ENCODE data around the gene PLEKHG4B.

PLEKHG4B gene

DNA sequence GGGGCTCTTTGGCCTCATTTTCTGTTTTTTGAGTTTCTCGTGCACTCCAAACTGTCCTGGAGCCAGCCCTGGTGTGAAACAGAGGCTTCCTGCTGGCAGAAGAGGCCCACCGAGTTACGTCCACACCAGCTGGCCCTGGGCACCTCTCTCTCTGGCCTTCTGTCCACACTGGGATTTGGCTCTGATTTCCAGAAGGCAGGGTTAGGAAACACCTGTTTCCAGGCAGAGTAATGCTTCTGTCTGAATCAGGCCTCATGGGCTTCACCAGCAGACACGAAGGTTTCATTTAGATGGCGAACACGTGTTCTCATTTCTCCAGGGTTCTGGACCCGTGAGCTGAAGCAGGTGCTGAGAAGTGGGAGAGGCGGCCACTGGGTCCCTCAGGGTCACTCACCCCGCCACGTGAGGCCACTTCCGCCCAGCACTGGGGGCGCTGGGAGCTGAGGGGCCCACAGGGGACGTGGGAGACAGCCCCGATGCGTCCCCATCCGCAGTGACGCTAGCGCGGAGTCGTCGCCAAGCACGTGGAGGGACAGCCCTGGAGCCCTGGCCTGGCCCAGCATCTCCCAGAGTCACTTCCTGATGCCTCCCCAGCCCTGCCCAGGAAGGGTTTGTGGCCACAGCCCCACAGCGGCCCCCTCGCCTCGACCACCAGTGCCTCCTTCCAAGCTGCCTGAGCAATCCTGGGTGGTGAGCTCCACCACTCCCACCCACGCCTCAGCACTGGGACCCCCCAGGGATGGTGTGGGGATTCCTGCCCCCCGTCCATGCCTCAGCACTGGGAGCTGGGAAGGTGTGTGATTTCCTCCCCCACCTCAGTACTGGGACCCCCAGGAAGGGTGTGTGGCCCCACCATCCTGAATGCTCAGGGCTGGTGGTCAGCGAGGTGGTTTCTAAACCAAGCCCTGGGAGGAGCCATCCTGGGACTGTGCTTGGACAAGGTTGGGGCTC, 94.4 kb downstream of the PLEKHG4B start:
- Histone ChIP-seq H3K27ac (ENCODE audit: insufficient read depth, low read depth, low read length, poor library complexity, severe bottlenecking) (no peak overlapping the region), H3K27me3 (ENCODE audit: control insufficient read depth, insufficient read depth, low read length, poor library complexity, severe bottlenecking) (no peaks in the 10 kb centered on the region), H3K4me3 (ENCODE audit: insufficient read depth, low read depth, low read length) (no peak overlapping the region), H3K9me3 (ENCODE audit: control insufficient read depth, low read length) (no peaks in the 10 kb centered on the region), H3K36me3 (ENCODE audit: control insufficient read depth, insufficient read depth, low read length) (peaks cover 29% of the 10 kb centered on the region), H3K4me1 (ENCODE audit: control insufficient read depth, insufficient read depth, low read length) (peaks cover 15% of the 10 kb centered on the region)
- WGBS, 2 experiments = 93% methylated on average over 28 of the region's 28 CpGs

DNA sequence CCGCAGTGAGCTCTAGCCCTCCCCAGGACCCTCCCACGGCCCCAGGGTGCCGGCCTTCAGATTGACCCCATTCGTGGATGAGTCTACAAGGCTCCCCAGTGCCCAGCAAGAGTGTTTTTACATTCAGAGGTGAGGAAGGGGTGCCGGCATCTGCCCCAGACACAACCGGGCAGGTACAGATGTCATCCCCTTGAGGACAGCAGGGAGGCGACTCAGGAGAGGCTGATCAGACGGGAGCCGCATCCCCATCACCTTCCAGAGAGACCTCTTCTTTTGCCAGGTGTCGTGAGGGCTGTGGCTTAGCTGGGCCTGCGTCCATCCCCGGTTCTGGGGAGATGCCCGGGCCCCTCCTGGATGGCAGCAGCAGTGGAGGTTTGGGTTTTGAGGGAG, 95.1 kb downstream of the PLEKHG4B start:
- no peaks in the 10 kb centered on the region for H3K27me3 ChIP-seq (ENCODE audit: control insufficient read depth, insufficient read depth, low read length, poor library complexity, severe bottlenecking)
- no peaks in the 10 kb centered on the region for H3K9me3 ChIP-seq (ENCODE audit: control insufficient read depth, low read length)
- 89 to 90% methylated on average over 13 of the region's 13 CpGs for WGBS, 2 experiments
- H3K4me3 ChIP-seq (ENCODE audit: insufficient read depth, low read depth, low read length) = no peak overlapping the region
- H3K4me1 ChIP-seq (ENCODE audit: control insufficient read depth, insufficient read depth, low read length) = peaks cover 15% of the 10 kb centered on the region
- H3K36me3 ChIP-seq (ENCODE audit: control insufficient read depth, insufficient read depth, low read length) = peaks cover 25% of the 10 kb centered on the region
- H3K27ac ChIP-seq (ENCODE audit: insufficient read depth, low read depth, low read length, poor library complexity, severe bottlenecking) = no peak overlapping the region

DNA sequence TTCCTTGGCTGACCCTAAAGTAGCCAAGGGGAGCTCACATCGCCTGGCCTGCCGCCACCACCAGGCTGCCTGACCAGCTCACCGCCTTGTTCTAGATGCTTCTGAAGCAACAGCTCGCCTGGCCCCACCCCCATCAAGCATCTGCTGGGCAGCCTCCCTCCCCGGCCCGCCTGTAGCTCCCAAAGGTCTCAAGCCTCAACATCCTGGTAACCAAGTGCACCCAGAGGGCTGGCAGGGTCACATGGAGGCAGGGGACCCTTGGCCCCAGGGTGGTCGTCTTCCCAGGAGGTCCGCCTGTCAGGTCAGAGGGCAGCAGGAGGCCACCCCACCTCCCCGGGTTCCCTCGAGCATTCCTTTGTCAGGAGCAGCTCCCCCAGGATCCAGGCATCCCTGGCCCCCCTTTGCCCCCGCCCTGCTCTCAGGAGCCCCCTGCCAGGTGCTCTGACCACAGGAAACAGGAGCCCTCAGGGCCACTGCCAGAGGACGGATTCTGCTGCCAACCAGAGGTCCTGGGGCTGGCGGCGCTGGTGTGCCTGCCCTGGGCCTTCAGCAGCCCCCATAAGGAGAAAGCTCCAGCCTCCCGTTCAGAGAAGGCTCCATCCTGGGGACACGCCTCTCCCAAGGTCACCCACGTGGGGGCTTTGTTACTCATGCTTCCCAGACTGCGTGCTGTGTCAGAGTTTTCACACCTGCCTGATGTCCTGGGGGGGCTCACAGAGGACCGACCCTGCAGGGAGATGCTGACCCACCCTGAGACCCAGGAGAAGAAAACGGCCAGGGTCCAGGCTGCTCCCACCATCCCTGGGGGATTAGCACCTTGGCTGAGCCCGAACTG, 95.9 kb downstream of the PLEKHG4B start:
- H3K36me3 ChIP-seq (ENCODE audit: control insufficient read depth, insufficient read depth, low read length) = peaks cover 17% of the 10 kb centered on the region
- no peaks in the 10 kb centered on the region for H3K27me3 ChIP-seq (ENCODE audit: control insufficient read depth, insufficient read depth, low read length, poor library complexity, severe bottlenecking)
- 74 to 76% methylated on average over 21 of the region's 21 CpGs for WGBS, 2 experiments
- no peaks in the 10 kb centered on the region for H3K9me3 ChIP-seq (ENCODE audit: control insufficient read depth, low read length)
- no peak overlapping the region for H3K4me3 ChIP-seq (ENCODE audit: insufficient read depth, low read depth, low read length)
- H3K4me1 ChIP-seq (ENCODE audit: control insufficient read depth, insufficient read depth, low read length) = peaks cover 15% of the 10 kb centered on the region
- no peak overlapping the region for H3K27ac ChIP-seq (ENCODE audit: insufficient read depth, low read depth, low read length, poor library complexity, severe bottlenecking)

DNA sequence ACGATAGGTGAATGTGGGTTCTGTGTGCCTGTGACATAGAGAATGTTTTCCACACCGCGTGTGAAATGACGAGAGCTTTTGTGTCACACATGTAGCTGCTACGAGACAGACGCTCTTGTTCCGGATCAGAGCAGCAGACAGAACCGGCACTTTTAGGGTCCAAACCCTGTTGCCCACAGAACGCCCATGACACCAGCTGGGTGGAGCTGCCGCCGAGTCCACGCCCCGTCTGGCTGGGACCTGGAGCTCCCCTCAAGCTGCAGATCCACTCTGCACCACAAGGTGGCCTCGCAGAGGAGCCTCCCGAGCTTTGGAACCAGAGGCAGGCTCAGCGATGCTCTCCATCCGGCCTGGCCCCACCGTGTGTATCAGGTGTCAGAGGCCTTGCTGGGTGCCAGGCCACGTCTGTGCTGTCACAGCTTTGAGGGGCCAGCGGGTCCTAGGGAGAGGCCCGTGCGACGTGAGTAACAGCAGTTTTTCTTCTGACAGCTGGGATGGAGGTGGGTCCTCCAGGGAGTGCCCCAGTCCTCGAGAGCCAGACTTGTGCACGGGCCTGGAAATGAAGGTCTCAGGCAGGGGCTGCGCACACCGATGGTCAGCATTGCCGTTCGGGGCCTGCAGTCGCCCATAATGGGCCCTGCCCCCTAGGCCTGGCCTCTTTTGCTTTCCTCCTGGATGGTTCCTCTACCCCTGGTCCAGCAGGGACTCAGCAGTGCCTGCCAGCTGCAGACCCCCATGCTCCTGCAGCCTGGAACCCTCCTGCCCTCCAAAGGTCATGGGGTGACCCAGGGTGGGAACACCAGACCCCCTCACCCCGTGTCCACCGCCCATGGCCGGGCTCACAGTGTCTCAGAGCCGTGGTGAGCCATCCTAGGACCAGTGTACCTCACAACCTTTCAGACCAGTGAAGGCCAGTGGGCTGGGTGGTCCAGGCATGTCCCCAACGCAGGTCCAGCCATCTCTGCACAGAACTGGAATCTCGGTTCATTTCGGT, 96.8 kb downstream of the PLEKHG4B start:
- Histone ChIP-seq H3K4me3 (ENCODE audit: insufficient read depth, low read depth, low read length) (no peak overlapping the region), H3K27ac (ENCODE audit: insufficient read depth, low read depth, low read length, poor library complexity, severe bottlenecking) (no peak overlapping the region), H3K4me1 (ENCODE audit: control insufficient read depth, insufficient read depth, low read length) (peaks cover 15% of the 10 kb centered on the region), H3K27me3 (ENCODE audit: control insufficient read depth, insufficient read depth, low read length, poor library complexity, severe bottlenecking) (no peaks in the 10 kb centered on the region), H3K9me3 (ENCODE audit: control insufficient read depth, low read length) (no peaks in the 10 kb centered on the region), H3K36me3 (ENCODE audit: control insufficient read depth, insufficient read depth, low read length) (peaks cover 7% of the 10 kb centered on the region)
- WGBS, 2 experiments = 46 to 47% methylated on average over 37 of the region's 37 CpGs

DNA sequence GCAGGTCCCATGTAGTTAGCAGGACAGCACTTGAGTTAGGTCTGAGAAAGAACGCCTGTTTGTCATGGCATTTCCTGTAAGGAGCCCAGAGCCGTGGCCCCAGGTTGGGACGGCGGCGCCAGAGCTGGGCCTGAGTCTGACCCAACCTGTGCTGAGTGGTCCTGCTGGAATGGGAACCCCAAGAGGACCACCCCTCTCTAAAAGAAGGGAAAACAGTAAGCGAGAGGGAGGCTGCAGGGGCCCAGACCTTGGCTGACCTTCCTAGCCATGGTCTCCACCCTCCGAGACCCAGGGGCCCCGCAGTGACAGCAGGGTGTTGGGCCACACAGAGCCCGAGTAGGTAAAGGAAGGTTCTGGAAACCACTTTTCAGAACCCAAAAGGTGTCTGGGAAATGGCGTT, 97.5 kb downstream of the PLEKHG4B start:
- H3K27ac ChIP-seq (ENCODE audit: insufficient read depth, low read depth, low read length, poor library complexity, severe bottlenecking) = no peak overlapping the region
- no peaks in the 10 kb centered on the region for H3K27me3 ChIP-seq (ENCODE audit: control insufficient read depth, insufficient read depth, low read length, poor library complexity, severe bottlenecking)
- H3K4me3 ChIP-seq (ENCODE audit: insufficient read depth, low read depth, low read length) = no peak overlapping the region
- H3K4me1 ChIP-seq (ENCODE audit: control insufficient read depth, insufficient read depth, low read length) = peaks cover 15% of the 10 kb centered on the region
- 86 to 95% methylated on average over 9 to 10 of the region's 10 CpGs for WGBS, 2 experiments
- H3K36me3 ChIP-seq (ENCODE audit: control insufficient read depth, insufficient read depth, low read length) = peaks cover 2% of the 10 kb centered on the region
- no peaks in the 10 kb centered on the region for H3K9me3 ChIP-seq (ENCODE audit: control insufficient read depth, low read length)

DNA sequence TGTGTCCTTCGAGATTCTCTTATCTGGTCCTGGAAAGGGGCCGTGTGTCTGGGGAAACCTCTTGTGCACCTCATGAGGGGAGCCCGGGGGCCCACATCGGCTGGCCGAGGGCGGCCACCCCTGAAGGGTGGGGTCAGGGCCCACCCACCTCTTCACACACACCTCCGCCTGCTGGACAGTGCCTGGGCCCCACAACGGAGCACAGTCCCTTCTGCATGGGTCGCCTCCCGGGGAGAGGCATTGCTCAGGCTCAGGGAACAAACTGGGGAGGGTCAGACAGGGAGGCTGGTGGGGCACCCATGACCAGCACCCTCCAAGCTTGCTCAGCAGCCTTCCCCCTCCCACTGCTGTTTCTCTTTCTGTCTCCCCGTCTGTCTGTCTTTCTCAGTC, 98.0 kb downstream of the PLEKHG4B start:
- WGBS, 2 experiments = 85 to 89% methylated on average over 11 of the region's 11 CpGs
- H3K36me3 ChIP-seq (ENCODE audit: control insufficient read depth, insufficient read depth, low read length) = no peaks in the 10 kb centered on the region

DNA sequence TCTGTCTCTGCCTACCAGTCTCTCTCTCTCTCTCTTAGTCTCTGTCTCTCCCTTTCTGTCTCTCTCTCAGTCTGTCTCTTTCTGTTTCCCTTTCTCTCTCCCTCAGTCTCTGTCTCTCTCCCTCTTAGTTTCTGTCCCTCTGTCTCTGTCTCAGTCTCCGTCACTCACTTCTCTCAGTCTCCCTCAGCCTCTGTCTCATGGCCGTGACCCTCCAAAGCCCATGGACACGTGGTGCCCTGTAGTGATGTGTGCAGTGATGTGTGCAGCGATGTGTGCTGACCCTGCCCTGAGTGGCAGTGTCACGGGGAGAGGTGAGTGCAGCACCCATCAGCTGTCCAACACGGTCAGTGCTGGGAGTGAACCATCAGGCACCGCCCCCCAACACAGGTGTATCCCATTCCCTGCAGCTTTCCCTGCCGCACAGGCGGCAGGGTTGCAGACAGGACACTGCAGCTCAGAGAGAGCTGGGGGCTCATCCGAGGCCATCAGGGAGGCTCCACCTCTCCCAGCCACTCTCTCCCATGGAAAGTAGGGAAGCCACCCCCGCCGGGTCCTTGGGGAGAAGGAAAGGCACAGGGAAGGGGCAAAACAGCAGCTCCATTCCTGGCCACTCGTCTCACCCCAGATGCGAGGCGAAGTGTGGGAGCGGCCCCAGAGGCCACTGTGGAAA, 98.5 kb downstream of the PLEKHG4B start:
- Histone ChIP-seq H3K27me3 (ENCODE audit: control insufficient read depth, insufficient read depth, low read length, poor library complexity, severe bottlenecking) (no peaks in the 10 kb centered on the region), H3K9me3 (ENCODE audit: control insufficient read depth, low read length) (no peaks in the 10 kb centered on the region), H3K36me3 (ENCODE audit: control insufficient read depth, insufficient read depth, low read length) (no peaks in the 10 kb centered on the region), H3K27ac (ENCODE audit: insufficient read depth, low read depth, low read length, poor library complexity, severe bottlenecking) (no peak overlapping the region), H3K4me3 (ENCODE audit: insufficient read depth, low read depth, low read length) (no peak overlapping the region), H3K4me1 (ENCODE audit: control insufficient read depth, insufficient read depth, low read length) (peaks cover 15% of the 10 kb centered on the region)
- WGBS, 2 experiments = 79 to 81% methylated on average over 16 of the region's 16 CpGs

More for the DNA sequence above, 98.0 kb downstream of the PLEKHG4B start:
- Histone ChIP-seq H3K9me3 (ENCODE audit: control insufficient read depth, low read length) (no peaks in the 10 kb centered on the region), H3K27ac (ENCODE audit: insufficient read depth, low read depth, low read length, poor library complexity, severe bottlenecking) (no peak overlapping the region), H3K4me1 (ENCODE audit: control insufficient read depth, insufficient read depth, low read length) (peaks cover 15% of the 10 kb centered on the region), H3K27me3 (ENCODE audit: control insufficient read depth, insufficient read depth, low read length, poor library complexity, severe bottlenecking) (no peaks in the 10 kb centered on the region), H3K4me3 (ENCODE audit: insufficient read depth, low read depth, low read length) (no peak overlapping the region)

DNA sequence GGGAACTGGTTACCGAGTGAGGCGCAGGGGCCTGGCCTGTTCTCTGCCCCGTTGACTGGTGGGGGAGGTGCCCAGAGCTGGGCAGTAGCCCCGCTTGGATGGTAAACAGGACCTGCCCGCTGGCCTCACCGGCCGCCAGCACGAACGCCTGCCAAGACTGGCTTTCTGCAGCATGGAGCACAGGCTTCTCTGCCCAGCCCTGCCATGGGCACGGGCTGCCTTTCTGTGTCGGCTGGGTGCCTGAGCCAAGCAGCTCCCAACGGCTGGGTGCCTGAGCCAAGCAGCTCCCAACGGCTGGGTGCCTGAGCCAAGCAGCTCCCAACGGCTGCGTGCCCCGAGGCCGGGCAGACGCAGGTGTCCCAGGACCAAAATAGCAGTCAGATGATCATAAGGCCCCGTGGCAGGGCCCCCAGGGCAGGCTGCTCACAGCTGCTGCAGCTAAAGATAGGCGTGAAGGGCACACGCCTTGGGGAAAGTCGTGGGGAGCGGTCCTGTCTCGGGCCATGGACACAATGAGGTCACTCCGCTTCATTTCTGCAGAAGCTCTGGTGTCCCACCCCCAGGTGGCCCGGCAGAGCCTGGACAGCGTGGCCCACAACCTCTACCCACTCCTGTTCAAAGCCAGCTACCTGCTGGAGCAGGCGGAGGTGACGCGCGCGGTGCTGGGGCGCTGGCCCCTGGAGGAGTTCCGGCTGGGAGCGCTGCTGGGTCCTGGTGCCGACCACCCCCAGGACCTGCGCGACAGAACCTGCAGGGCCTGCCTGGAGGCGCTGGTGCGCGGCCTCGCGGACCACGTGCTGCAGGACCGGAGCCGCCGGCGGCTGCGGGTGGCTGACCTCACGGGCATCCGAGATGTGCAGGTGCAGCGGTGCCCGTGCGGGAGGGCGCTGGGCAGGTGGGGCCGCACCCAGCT, 99.3 kb downstream of the PLEKHG4B start, which contains the start of gene LRRC14B:
TSS of gene LRRC14B (plus strand) at position 460 of the 913 bp plus-strand sequence. CDS start at position 504, 44 bp downstream.
- no peak within 1 kb of the TSS for H3K4me3 ChIP-seq (ENCODE audit: insufficient read depth, low read depth, low read length)
- no peaks in the 10 kb centered on the region for H3K27me3 ChIP-seq (ENCODE audit: control insufficient read depth, insufficient read depth, low read length, poor library complexity, severe bottlenecking)
- WGBS, 2 experiments = 91 to 93% methylated on average over 56 of the region's 56 CpGs
- H3K9me3 ChIP-seq (ENCODE audit: control insufficient read depth, low read length) = no peaks in the 10 kb centered on the region
- H3K36me3 ChIP-seq (ENCODE audit: control insufficient read depth, insufficient read depth, low read length) = no peaks in the 10 kb centered on the region
- no peak within 1 kb of the TSS for H3K27ac ChIP-seq (ENCODE audit: insufficient read depth, low read depth, low read length, poor library complexity, severe bottlenecking)
- H3K4me1 ChIP-seq (ENCODE audit: control insufficient read depth, insufficient read depth, low read length) = peaks cover 15% of the 10 kb centered on the region

Measured in ectodermal cell (in vitro differentiated cells).